H1 (cell line): ENCODE measurements around the gene BCL2A1. TPM values are rescaled to one million over a fixed set of nuclear protein-coding genes. Genes with fewer than 3 reads are reported as not detected.

Experiments used
- CTCF ChIA-PET: fragments of 300-600 bp; sonication (Branson Sonifier 250); formaldehyde crosslinking; loops from one replicate; lab custom pipeline; 2021; ENCODE audit not compliant: partially characterized antibody; lab: Charles Lee
- POLR2A ChIA-PET: fragments of 300-600 bp; sonication (Branson Sonifier 250); formaldehyde crosslinking; loops from one replicate; lab custom pipeline; 2021; ENCODE audit warnings: inconsistent platforms; ENCODE audit not compliant: partially characterized antibody; lab: Charles Lee
- DNase-seq, 2 experiments: peaks; one replicate each; pipeline versions ENCODE4 v3.0.0 to v3.0.0-alpha.2; 2010 to 2022; ENCODE audit warnings: low spot score in 2 of 2, low read depth in 1 of 2, mixed read lengths in 1 of 2
- FAIRE-seq: peaks from 2 replicates; lab custom pipeline; 2011; peaks lifted over from hg19 to GRCh38; lab: Jason Lieb, UNC
- H2AFZ ChIP-seq: 2 replicates; pipeline ENCODE4 v1.8.1; 2012; ENCODE audit warnings: low read length, inconsistent platforms
- H2AK5ac ChIP-seq: 2 replicates; pipeline ENCODE4 v1.6.1; 2013; ENCODE audit warnings: low read depth, low read length
- H2BK120ac ChIP-seq: replicated peaks from 2 replicates; pipeline ENCODE3; 2013; ENCODE audit warnings: low read depth, low read length, inconsistent platforms
- H2BK12ac ChIP-seq: 2 replicates; pipeline ENCODE4 v1.6.1; 2013; ENCODE audit warnings: low read depth, low read length
- H2BK15ac ChIP-seq: 2 replicates; pipeline ENCODE4 v1.6.1; 2013; ENCODE audit warnings: low read length
- H2BK20ac ChIP-seq: 2 replicates; pipeline ENCODE4 v1.6.1; 2013; ENCODE audit warnings: low read length
- H2BK5ac ChIP-seq: 2 replicates; pipeline ENCODE4 v1.6.1; 2013; ENCODE audit warnings: low read depth, low read length
- H3K14ac ChIP-seq: 2 replicates; pipeline ENCODE4 v1.6.1; 2013; ENCODE audit warnings: inconsistent platforms; ENCODE audit not compliant: insufficient read length
- H3K18ac ChIP-seq: 2 replicates; pipeline ENCODE4 v1.6.1; 2013; ENCODE audit warnings: low read length; ENCODE audit errors: extremely low read depth
- H3K23ac ChIP-seq: 2 replicates; pipeline ENCODE4 v1.6.1; 2013; ENCODE audit warnings: inconsistent platforms; ENCODE audit not compliant: insufficient read length
- H3K23me2 ChIP-seq: 2 replicates; pipeline ENCODE4 v1.6.1; 2013; ENCODE audit warnings: low read depth, low read length
- H3K27ac ChIP-seq: 2 replicates; pipeline ENCODE4 v1.6.1; 2011; ENCODE audit warnings: low read depth, low read length, inconsistent platforms
- H3K27me3 ChIP-seq, 4 experiments: replicated peaks in 1 of 4; 1 replicate in 1 of 4; 2 replicates in 3 of 4; pipeline versions ENCODE4 v1.6.1 to v1.8.1; 2011 to 2013; ENCODE audit warnings: low read length in 3 of 4, mild to moderate bottlenecking in 3 of 4, inconsistent platforms in 2 of 4, mixed read lengths in 2 of 4, moderate library complexity in 1 of 4; ENCODE audit not compliant: control insufficient read depth in 3 of 4, insufficient read depth in 3 of 4; ENCODE audit errors: extremely low read depth in 1 of 4
- H3K36me3 ChIP-seq, 4 experiments: 2 replicates each; pipeline versions ENCODE4 v1.6.1 to v1.8.1; 2011 to 2013; ENCODE audit warnings: mild to moderate bottlenecking in 4 of 4, low read length in 3 of 4, moderate library complexity in 2 of 4, control low read depth in 1 of 4, inconsistent platforms in 1 of 4; ENCODE audit not compliant: insufficient read depth in 4 of 4, control insufficient read depth in 2 of 4
- H3K4ac ChIP-seq: replicated peaks from 2 replicates; pipeline ENCODE3; 2013; ENCODE audit warnings: low read length, low read depth, mixed read lengths, inconsistent platforms; ENCODE audit not compliant: insufficient read length
- H3K4me1 ChIP-seq, 4 experiments: replicated peaks in 1 of 4; 1 replicate in 1 of 4; 2 replicates in 3 of 4; pipeline versions ENCODE4 v1.6.1 to v1.8.1; 2011 to 2013; ENCODE audit warnings: low read length in 3 of 4, inconsistent platforms in 2 of 4, mixed read lengths in 1 of 4; ENCODE audit not compliant: insufficient read depth in 4 of 4, control insufficient read depth in 3 of 4
- H3K4me2 ChIP-seq, 2 experiments: 2 replicates each; pipeline versions ENCODE4 v1.6.1 to v1.8.1; 2011 to 2013; ENCODE audit warnings: low read depth in 2 of 2, low read length in 2 of 2, control low read depth in 1 of 2, inconsistent platforms in 1 of 2, mild to moderate bottlenecking in 1 of 2; ENCODE audit not compliant: insufficient read depth in 1 of 2
- H3K4me3 ChIP-seq, 4 experiments: fragments of 200-600, 300-600 bp in 1 of 4; sonication (generic), shearing (Covaris generic), sonication (Bioruptor Twin) in 1 of 4; 2 replicates each; pipeline versions ENCODE4 v1.5.1 to v1.8.1; 2011 to 2016; ENCODE audit warnings: low read length in 4 of 4, low read depth in 3 of 4, control low read depth in 2 of 4, inconsistent platforms in 2 of 4, mild to moderate bottlenecking in 2 of 4, mixed read lengths in 1 of 4, moderate library complexity in 1 of 4; ENCODE audit not compliant: insufficient read depth in 2 of 4; ENCODE audit errors: extremely low read depth in 1 of 4
- H3K56ac ChIP-seq: replicated peaks from 2 replicates; pipeline ENCODE3; 2013; ENCODE audit warnings: low read depth, mild to moderate bottlenecking, mixed read lengths, low read length, inconsistent platforms; ENCODE audit not compliant: insufficient read length
- H3K79me1 ChIP-seq: 2 replicates; pipeline ENCODE4 v1.6.1; 2013; ENCODE audit warnings: low read depth, low read length, control low read depth
- H3K79me2 ChIP-seq, 2 experiments: 2 replicates each; pipeline versions ENCODE4 v1.6.1 to v1.8.1; 2012 to 2013; ENCODE audit warnings: low read length in 2 of 2, mild to moderate bottlenecking in 2 of 2, inconsistent platforms in 1 of 2; ENCODE audit not compliant: insufficient read depth in 2 of 2, control insufficient read depth in 1 of 2
- H3K9ac ChIP-seq, 4 experiments: replicated peaks in 1 of 4; 1 replicate in 1 of 4; 2 replicates in 3 of 4; pipeline versions ENCODE4 v1.6.1 to v1.8.1; 2011 to 2013; ENCODE audit warnings: low read depth in 3 of 4, low read length in 3 of 4, control low read depth in 2 of 4, mild to moderate bottlenecking in 2 of 4, moderate library complexity in 2 of 4, inconsistent platforms in 1 of 4; ENCODE audit errors: extremely low read depth in 1 of 4
- H3K9me3 ChIP-seq, 2 experiments: 2 replicates each; pipeline versions ENCODE4 v1.6.1 to v1.8.1; 2012 to 2013; ENCODE audit warnings: mild to moderate bottlenecking in 2 of 2, moderate library complexity in 2 of 2, control low read depth in 1 of 2, inconsistent platforms in 1 of 2, low read depth in 1 of 2, low read length in 1 of 2, mixed read lengths in 1 of 2; ENCODE audit not compliant: insufficient read depth in 2 of 2
- H4K20me1 ChIP-seq, 2 experiments: replicated peaks in 1 of 2; 2 replicates each; pipeline versions ENCODE3 to v1.8.1; 2011 to 2013; ENCODE audit warnings: inconsistent platforms in 2 of 2, low read length in 2 of 2, mild to moderate bottlenecking in 1 of 2; ENCODE audit not compliant: insufficient read depth in 2 of 2, control insufficient read depth in 1 of 2
- H4K5ac ChIP-seq: 2 replicates; pipeline ENCODE4 v1.6.1; 2013; ENCODE audit warnings: low read length, low read depth, mixed read lengths, inconsistent platforms; ENCODE audit not compliant: insufficient read length
- H4K8ac ChIP-seq: 2 replicates; pipeline ENCODE4 v1.8.0; 2013; ENCODE audit warnings: mild to moderate bottlenecking, moderate library complexity, low read length, inconsistent platforms; ENCODE audit not compliant: insufficient read depth; ENCODE audit errors: extremely low read depth
- H4K91ac ChIP-seq: replicated peaks from 2 replicates; pipeline ENCODE3; 2013; ENCODE audit warnings: low read length, mixed read lengths, inconsistent platforms; ENCODE audit not compliant: insufficient read length
- SIX5 ChIP-seq: IDR thresholded peaks from 2 replicates; pipeline ENCODE4 v1.6.1; 2011; ENCODE audit warnings: mild to moderate bottlenecking, low read depth, low read length
- ZNF274 ChIP-seq: IDR thresholded peaks from 2 replicates; pipeline ENCODE4 v1.7.0; 2012; ENCODE audit warnings: low read length, borderline replicate concordance; ENCODE audit errors: extremely low read depth
- WGBS, 2 experiments: shearing (Covaris generic) in 1 of 2; methylation state at CpG; one replicate each; pipeline versions ENCODE4 v1.1.6 to v1.1.7; 2013 to 2015; ENCODE audit warnings: low lambda C conversion rate in 2 of 2, mixed read lengths in 2 of 2, inconsistent platforms in 1 of 2, low coverage in 1 of 2, missing lambda C conversion rate in 1 of 2; ENCODE audit not compliant: insufficient replicate concordance in 2 of 2, insufficient coverage in 1 of 2, insufficient read length in 1 of 2; ENCODE audit errors: extremely low coverage in 1 of 2, missing lambda C conversion rate in 1 of 2; 5-methylcytosine and 5-hydroxymethylcytosine counted together
- polyA plus RNA-seq, 7 experiments: library from polyadenylated mRNA; depleted of rRNA in 3 of 7; stranded (reverse) in 5 of 7; unstranded in 2 of 7; fragments of >200 nt in 5 of 7; fragments of 200-250 nt in 2 of 7; gene quantifications; 1 replicate in 5 of 7; 2 replicates in 1 of 7; 4 replicates in 1 of 7; pipeline versions ENCODE4 v1.2.1 to v1.2.3, GENCODE V29; 2011 to 2013; ENCODE audit warnings: missing spikeins in 2 of 7, mixed read lengths in 2 of 7
- total RNA-seq: library from RNA; stranded (reverse); fragmentation: NEBNext Ultra II Directional; extraction: Animal tissue kit (Norgen Biotek cat#: 25700); gene quantifications from 2 replicates; pipeline ENCODE4 v1.2.1, GENCODE V29; 2021

BCL2A1 gene
- total and polyA plus RNA-seq, 2 of the 8 experiments (the other 6 are each of a cell fraction or from before 2014, with no cell fraction given), result not detected

DNA sequence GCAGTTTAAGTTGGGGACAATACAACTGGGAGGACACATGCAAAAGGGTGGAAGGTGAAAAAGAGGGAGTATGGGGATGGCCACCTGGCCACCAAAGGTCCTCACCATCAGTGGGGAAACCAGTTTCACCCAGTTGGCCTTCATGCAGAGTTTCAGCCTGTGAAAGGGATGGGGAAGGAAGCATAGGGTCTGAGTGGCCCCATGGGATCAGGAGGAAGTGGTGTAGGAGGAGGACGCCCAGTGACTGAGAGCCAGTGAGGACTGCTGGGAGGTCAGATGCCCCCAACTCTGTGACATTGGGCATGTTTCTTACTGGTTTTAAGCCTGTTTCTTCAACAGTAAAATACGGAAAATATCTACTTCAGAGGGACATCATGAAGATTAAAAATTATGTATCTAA, 16.3 kb downstream of the BCL2A1 start:
- H2BK20ac ChIP-seq, result no peak overlapping the region
- CTCF ChIA-PET, result no interaction called here

More for the DNA sequence above, 16.3 kb downstream of the BCL2A1 start:
- Histone ChIP-seq H3K27me3 (no peaks in the 10 kb centered on the region), H3K4me2 (no peak overlapping the region), H3K14ac (no peak overlapping the region), H3K4me3 (no peak overlapping the region), H3K27ac (no peak overlapping the region), H3K56ac (no peak overlapping the region), H3K18ac (no peak overlapping the region), H2BK120ac (no peak overlapping the region), H4K5ac (no peak overlapping the region), H4K20me1 (no peaks in the 10 kb centered on the region), H3K4me1 (no peaks in the 10 kb centered on the region), H4K91ac (no peak overlapping the region), H2AK5ac (no peak overlapping the region), H3K79me2 (no peaks in the 10 kb centered on the region), H3K9ac (no peak overlapping the region), H4K8ac (no peak overlapping the region; the same call in 1 of the 2 replicates), H3K4ac (no peak overlapping the region), H3K23ac (no peak overlapping the region), H3K36me3 (no peaks in the 10 kb centered on the region), H2AFZ (no peak overlapping the region), H2BK5ac (no peak overlapping the region), H2BK12ac (no peak overlapping the region), H2BK15ac (no peak overlapping the region), H3K9me3 (no peaks in the 10 kb centered on the region), H3K79me1 (no peaks in the 10 kb centered on the region), H3K23me2 (no peaks in the 10 kb centered on the region)
- FAIRE-seq, result no peak
- POLR2A ChIA-PET, result interaction anchor here (1.0 kb wide), 1 partner anchor 56 kb away, joined by 3 read pairs; no protein-coding TSS in a partner anchor
- 75% methylated on average over 2 of the region's 2 CpGs; no CpG with 5 or more reads in 1 of the 2 experiments for WGBS, 2 experiments
- TF ChIP-seq SIX5, result no peak
- TF ChIP-seq ZNF274, result no peak
- DNase-seq, result no peak
